Bone marrow (tissue), 2 donors: Measurements from ENCODE around the gene GPC3.
"Not testable (repeated sequence)": the region's sequence is repeated elsewhere in the genome, so short reads cannot be mapped to it uniquely, and the experiment has no call there.

ENCODE experiments used
- DNase-seq, 2 donors: peaks; one replicate each; lab custom pipeline; 2025; lab: John Stamatoyannopoulos, UW

Gene GPC3

DNA sequence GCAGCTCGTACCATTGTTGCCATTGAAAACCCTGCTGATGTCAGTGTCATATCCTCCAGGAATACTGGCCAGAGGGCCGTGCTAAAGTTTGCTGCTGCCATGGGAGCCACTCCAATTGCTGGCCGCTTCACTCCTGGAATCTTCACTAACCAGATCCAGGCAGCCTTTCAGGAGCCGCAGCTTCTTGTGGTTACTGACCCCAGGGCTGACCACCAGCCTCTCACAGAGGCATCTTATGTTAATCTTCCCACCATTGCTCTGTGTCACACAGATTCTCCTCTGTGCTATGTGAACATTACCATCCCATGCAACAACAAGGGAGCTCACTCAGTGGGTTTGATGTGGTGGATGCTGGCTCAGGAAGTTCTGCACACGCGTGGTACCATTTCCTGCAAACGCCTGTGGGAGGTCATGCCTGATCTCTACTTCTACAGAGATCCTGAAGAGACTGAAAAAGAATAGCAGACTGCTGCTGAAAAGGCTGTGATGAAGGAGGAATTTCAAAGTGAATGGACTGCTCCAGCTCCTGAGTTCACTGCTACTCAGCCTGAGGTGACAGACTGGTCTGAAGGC, 222.3 kb downstream of the GPC3 start:
- not testable (repeated sequence) for DNase-seq

GRCh38 chrX:133754657-133755056, 230.7 kb downstream of the GPC3 start:
- no peak for DNase-seq

- no peak for DNase-seq
These were observed 235.4 kb downstream of the GPC3 start for GRCh38 chrX:133749951-133750350.

DNA sequence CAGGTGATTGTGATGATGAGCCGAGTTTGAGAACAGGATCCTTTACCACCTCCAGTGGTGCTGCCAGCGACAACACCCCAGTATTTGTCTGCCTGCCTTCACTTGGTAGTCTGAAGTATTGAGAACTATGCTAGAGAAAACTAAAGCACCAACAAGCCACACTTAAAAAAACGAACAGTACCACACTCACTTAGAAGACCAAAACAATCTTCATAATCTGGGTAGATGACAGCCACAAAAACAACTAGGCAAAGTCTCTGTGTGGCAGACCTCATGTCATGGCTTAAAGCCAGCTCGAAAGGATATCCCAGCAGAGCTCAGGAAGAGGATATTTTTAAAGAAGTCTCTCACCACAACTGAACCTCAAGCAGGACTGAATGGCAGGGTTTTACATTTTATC, 236.0 kb downstream of the GPC3 start:
- DNase-seq: no peak

DNA sequence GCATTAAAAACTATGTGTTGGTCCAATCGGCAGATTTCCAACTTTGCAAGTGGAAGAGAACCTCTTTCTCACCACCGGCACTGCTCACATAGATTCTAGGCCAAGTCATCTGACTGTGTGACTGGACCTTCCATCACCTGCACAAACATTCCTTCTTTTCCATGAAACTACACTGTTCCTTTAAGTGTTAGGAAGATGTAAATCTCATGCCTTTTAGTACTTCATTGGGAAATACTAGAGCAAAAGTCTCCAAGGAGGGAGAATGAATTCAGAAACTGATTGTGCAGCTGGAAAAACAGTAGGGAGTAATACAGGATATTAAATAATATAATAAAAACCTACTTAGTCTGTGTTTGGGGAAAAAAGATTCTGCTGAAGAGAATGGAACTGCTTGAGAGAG, 238.2 kb downstream of the GPC3 start:
- no peak for DNase-seq

DNA sequence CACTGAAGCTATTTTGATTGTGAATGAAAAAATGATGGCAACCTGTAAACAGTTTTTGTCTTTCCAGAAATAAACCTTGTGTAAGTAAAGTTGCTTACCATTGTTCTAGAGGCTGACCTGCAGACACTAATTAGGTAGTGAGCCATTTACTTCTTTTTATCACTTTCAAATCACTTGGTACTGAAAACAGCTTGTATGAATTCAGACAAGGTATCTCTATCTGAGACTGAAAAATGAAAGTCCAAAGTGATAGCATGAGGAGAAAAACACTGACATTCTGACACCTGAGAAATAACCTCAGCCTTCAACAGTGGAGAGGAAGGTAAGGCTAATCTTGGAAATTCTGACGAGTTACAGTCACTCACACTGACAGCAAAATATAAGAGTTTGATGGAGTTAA, 238.8 kb downstream of the GPC3 start:
- DNase-seq: no peak

GRCh38 chrX:133745349-133745748, 240.0 kb downstream of the GPC3 start:
- no peak for DNase-seq

DNA sequence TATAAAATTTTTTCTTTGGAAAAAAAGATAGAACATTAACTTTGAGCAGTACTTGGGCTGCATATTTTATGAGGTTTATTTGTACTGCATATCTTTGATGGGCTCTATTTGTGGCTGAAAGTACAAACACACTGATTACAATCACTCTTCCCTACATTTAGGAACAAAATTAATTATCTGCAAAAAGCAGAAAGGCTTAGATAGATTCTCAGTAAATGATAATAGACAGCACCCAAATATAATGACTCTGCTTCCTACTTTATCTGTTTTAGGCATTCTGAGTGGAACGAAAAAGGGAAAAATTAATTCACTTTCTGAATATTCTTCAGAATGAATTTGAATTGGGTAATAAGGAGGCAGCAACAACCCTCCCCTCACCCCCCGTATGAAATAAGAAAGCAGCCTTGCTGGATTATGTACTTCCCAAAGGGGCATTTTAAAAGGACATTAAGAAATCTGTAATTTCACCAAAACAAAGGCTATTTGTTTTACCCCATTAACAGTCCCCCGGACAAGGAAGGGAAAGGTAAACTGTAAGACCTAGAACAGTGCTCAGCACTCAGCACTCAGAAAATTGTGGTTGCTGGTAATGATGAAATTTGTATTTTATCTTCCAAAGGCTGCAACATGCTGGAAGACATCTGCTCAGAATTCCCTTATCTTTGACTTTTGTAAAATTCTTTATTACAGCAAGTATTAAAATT, 242.6 kb downstream of the GPC3 start:
- no peak for DNase-seq

GRCh38 chrX:133741303-133741702, 244.1 kb downstream of the GPC3 start:
- DNase-seq: no peak

DNA sequence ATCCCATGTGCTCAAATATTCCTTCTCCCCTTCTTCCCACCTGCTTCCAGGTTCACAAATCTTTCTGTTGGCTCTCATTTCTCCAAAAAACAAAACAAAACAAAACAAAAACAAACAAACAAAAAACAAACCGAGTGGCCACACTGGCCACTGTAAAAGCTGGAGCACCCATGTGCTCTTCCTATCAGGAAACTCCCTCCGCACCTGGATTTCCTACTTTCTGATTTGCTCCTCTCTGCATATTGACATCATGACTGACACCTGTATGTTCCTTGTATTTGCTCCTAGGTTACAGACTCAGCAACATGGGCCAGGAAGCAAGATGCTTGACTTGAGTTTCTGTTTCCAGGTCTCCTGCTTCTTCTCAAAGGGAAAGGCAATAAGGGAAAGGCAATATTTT, 258.8 kb downstream of the GPC3 start:
- DNase-seq: no peak

DNA sequence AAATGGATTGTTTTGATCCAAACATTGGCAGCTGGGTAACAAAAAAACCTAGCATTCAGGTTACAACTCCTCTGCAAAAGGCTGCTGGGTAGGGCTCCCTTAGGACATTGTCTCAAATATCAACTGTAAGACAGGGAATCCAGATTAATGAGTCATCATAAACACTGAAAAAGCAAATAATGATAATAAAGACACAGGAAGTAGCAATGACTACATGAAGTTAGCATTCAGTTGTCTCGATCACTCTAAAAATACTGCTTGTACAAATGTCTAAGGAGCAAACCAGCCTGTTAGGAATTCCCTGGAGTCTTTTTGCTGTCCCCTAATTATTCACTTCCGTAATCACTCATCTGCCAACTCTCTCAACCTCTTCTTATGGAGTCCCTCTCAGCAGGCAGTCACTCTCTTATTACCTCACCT, 259.2 kb downstream of the GPC3 start:
- no peak for DNase-seq

DNA sequence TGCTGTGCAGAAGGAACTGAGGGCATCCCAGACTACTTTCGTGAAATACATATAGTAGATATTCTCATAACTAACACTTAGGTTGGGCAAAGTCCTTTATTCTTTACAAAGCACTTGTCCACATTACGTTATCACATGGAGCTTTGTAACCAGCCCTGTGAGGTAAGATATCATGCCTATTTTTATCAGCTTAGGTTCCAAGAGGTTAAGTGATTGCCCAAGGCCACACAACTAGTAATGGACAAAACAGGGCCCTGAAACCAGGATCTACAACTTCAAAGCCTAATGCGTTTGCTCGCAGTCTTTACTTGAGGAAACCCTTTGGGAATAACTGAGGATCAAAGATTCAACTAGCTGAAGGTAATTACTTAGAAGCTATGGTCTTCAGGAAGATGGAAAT, 261.5 kb downstream of the GPC3 start:
- no peak for DNase-seq

DNA sequence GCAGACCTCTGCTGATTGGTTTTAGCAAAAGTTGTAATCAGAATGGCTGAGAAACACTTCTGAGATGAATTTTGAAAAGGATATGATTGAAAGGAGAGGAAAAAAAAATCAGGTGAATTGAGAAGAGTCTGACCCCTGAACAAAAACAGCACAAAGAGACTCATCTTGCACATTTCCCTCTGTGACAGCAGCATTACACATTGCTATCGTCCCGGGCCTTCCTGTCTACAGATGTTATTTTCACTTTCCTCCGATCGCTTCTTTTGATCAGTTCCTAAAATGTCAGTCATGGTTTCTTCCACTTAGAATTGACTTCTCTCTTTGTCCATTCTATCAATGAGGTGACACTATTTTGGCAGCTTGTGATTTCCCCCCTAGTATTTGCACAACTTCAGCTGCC, 262.6 kb downstream of the GPC3 start:
- DNase-seq: no peak

GRCh38 chrX:133720269-133720668, 265.1 kb downstream of the GPC3 start:
- DNase-seq: not testable (repeated sequence)

DNA sequence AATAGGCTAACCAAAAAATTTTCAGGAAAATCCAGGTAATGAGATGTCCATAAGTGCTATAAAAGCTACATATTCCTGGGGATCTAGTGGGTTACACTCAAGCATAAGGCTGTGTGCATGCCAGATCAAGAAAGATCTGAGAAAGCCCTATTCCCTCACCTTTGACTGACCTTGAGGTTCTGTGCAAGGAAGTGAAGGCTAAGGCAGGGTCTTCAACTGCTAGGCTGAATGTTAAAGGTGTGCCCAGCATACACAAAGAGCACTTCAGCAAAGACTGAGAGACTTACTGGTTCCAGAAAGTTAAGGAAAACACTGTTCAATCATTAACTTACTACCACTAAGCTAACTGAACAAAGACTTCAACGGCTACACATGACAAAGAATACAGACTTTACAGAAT, 269.7 kb downstream of the GPC3 start:
- no peak for DNase-seq

GRCh38 chrX:133709501-133709900, 275.9 kb downstream of the GPC3 start:
- no peak for DNase-seq

DNA sequence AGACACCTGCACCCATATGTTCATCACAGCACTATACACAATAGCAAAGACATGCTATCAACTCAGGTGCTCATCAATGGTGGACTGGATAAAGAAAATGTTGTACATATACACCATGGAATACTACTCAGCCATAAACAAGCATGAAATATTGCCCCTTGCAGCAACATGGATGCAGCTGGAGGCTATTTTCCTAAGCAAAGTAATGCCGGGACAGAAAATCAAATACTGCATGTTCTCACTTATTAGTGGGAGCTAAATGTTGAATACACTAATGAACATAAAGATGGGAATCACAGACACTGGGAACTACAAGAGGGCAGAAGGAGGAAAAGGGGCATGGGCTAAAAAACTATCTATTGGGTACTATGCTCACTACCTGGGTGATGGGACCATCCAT, 278.5 kb downstream of the GPC3 start:
- DNase-seq: no peak

- DNase-seq: no peak
These were observed 283.2 kb downstream of the GPC3 start for GRCh38 chrX:133702230-133702629.

GRCh38 chrX:133699023-133699728, 286.2 kb downstream of the GPC3 start:
- no peak for DNase-seq

- DNase-seq: no peak
These were observed 287.1 kb downstream of the GPC3 start for GRCh38 chrX:133698298-133698697.

GRCh38 chrX:133697656-133698055, 287.7 kb downstream of the GPC3 start:
- DNase-seq: no peak

DNA sequence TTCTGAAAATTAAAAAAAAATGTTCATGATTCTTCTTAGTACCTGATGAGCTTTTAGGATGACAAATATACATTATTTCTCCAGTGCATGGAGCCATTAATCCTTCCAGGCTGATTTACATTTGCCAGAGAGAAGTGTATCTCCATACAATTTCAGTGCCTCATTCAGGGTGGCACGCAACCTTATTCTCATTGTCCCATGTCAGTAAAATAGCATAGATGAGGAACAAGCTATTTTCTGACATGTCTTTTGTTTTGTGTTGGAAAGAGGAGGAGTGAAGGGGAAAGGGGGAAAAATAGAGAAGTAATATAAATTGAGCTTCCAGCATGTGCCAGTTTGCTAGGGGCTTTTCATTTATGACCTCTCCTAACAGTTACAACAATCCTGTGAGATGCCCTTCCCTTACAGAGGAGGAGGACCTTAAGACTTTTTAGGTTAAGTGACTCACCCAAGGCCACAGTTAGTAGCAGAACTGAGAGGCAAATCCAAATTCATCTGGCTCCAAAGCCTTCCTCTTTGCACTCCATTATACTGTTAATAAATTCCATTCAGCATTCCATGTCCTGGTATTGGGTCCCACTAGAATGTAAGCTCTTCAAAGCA, 295.3 kb downstream of the GPC3 start:
- no peak for DNase-seq

DNA sequence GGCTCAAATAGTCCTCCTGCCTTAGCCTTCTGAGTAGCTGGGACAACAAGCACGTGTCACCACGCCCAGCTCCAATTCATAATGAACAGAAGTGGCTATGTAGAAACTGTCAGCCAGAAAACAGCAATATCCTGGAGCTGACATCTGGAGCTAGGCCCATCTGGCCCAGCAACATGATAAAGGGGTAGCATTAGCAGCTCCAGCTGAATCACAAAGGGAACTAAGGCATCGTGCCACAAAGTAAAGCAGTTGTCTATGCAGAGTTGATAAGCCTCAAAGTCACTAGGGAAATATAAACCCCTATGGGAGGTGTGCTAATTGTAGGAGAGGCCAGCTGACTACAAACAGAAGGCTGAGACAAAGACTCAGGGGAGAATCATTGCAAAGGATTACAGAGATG, 299.6 kb downstream of the GPC3 start:
- DNase-seq: no peak
